H7 (cell line): Measurements from ENCODE around the gene GTPBP1. TPM values are rescaled to one million over a fixed set of nuclear protein-coding genes. Genes with fewer than 3 reads are reported as not detected.
A peak's percentile ranks its signal among the peaks of the same experiment; 100 is the strongest.

ENCODE experiments used
- DNase-seq: peaks from one replicate; pipeline ENCODE4 v3.0.0; 2012
- H3K27me3 ChIP-seq: 2 replicates; pipeline ENCODE4 v1.6.0; 2011; ENCODE audit warnings: mild to moderate bottlenecking, low read length; ENCODE audit not compliant: control insufficient read depth, insufficient read depth
- H3K36me3 ChIP-seq: replicated peaks from 2 replicates; pipeline ENCODE4 v1.5.1; 2011; ENCODE audit warnings: low read length; ENCODE audit not compliant: control insufficient read depth, insufficient read depth
- H3K4me3 ChIP-seq: 2 replicates; pipeline ENCODE4 v1.5.1; 2011; ENCODE audit warnings: low read depth, mild to moderate bottlenecking, control low read depth, low read length, moderate library complexity; ENCODE audit not compliant: insufficient read depth
- total RNA-seq: library from RNA; depleted of rRNA; stranded (reverse); fragments of >200 nt; shearing (Covaris generic); gene quantifications from 2 replicates; pipeline ENCODE4 v1.2.3, GENCODE V29; 2014

GTPBP1 gene
- total RNA-seq, 1 experiment from 2014 or later, result 71.4 TPM

- no peaks in the 10 kb centered on the region for H3K27me3 ChIP-seq
- H3K4me3 ChIP-seq, result no peak overlapping the region
- H3K36me3 ChIP-seq, result peaks cover 12% of the 10 kb centered on the region
- DNase-seq, result peak; percentile 46
Observed at GRCh38 chr22:38737302-38738060, 31.7 kb downstream of the GTPBP1 start.

DNA sequence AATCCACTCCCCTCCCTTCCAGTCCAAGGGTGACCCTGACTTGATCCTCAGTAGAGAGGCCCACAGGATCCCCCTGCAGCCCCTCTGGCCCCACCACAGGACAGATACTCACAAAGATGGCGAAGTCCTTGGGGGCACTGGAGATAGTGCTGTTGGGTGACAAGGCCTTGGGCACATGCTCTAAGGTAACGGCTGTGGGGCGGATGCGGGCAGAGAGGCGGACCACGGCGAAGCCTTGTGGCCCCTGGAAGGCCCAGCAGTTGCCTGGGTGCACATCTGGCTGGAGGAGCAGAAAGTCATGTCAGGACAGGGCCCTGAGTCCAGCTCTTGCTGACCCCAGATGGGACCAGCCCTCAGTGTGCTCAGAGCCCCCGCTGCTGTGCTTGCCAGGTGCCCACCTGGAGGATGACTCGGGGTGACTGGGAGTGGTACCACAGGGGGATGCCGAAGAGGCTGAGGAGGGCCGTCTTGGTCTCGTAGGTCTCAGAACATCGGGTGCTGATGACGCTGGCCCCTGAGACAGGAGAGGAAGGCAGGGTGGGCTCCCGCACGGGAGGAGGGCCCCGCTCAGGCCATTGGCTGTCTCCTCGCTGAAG, 32.8 kb downstream of the GTPBP1 start:
- H3K36me3 ChIP-seq, result peaks cover 11% of the 10 kb centered on the region
- H3K4me3 ChIP-seq, result no peak overlapping the region
- H3K27me3 ChIP-seq, result no peaks in the 10 kb centered on the region
- no peak for DNase-seq

GRCh38 chr22:38739300-38740055, 33.7 kb downstream of the GTPBP1 start:
- H3K27me3 ChIP-seq, result no peaks in the 10 kb centered on the region
- DNase-seq, result peak; percentile 46
- H3K4me3 ChIP-seq, result no peak overlapping the region
- H3K36me3 ChIP-seq, result peaks cover 5% of the 10 kb centered on the region

- peaks cover 5% of the 10 kb centered on the region for H3K36me3 ChIP-seq
- no peaks in the 10 kb centered on the region for H3K27me3 ChIP-seq
- H3K4me3 ChIP-seq, result no peak overlapping the region
- no peak for DNase-seq
Observed at GRCh38 chr22:38740116-38740723, 34.5 kb downstream of the GTPBP1 start.

DNA sequence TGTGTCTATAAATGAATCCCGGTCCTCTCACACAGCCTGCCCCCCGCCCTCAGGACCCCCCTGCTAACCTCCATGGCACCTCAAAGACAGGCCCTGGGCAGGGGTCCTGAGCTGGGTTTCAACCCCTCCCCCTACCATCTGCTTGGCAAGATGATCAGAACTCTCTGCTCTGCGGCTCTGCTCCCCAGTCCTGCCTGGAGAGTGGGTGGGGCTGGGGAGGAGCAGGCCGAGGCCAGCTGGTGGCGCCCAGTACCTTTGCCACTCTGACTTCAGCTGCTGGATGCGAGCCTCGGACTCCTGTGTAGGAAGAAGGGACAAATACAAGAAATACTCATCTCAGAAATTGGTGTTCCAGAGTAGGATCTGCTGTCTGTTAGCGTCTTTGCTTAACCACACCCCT, 35.0 kb downstream of the GTPBP1 start:
- no peaks in the 10 kb centered on the region for H3K27me3 ChIP-seq
- peaks cover 5% of the 10 kb centered on the region for H3K36me3 ChIP-seq
- DNase-seq, result peak; percentile 74
- no peak overlapping the region for H3K4me3 ChIP-seq

DNA sequence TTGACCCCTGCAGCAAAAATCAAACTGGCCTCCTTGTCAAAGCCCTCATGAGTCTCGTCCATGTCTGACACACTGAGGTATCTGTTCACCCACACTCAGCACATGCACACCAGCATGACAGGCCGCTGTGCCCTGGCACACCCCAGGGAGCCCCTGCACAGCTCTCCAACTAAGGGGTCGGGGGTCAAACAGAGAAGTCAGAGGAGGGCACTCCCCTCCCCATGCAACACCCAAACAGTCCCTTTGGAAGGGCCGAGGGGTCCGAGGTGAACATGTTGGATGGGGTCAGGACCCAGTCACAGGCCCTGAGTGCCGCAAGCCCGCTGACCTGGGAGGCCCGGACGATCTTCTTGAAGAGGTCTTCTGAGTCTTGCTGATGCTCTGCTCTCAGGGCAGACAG, 35.4 kb downstream of the GTPBP1 start:
- H3K27me3 ChIP-seq, result no peaks in the 10 kb centered on the region
- H3K4me3 ChIP-seq, result no peak overlapping the region
- DNase-seq, result no peak
- H3K36me3 ChIP-seq, result peaks cover 5% of the 10 kb centered on the region

GRCh38 chr22:38741576-38741975, 35.8 kb downstream of the GTPBP1 start:
- Histone ChIP-seq H3K27me3 (no peaks in the 10 kb centered on the region), H3K4me3 (no peak overlapping the region), H3K36me3 (peaks cover 5% of the 10 kb centered on the region)
- no peak for DNase-seq

DNA sequence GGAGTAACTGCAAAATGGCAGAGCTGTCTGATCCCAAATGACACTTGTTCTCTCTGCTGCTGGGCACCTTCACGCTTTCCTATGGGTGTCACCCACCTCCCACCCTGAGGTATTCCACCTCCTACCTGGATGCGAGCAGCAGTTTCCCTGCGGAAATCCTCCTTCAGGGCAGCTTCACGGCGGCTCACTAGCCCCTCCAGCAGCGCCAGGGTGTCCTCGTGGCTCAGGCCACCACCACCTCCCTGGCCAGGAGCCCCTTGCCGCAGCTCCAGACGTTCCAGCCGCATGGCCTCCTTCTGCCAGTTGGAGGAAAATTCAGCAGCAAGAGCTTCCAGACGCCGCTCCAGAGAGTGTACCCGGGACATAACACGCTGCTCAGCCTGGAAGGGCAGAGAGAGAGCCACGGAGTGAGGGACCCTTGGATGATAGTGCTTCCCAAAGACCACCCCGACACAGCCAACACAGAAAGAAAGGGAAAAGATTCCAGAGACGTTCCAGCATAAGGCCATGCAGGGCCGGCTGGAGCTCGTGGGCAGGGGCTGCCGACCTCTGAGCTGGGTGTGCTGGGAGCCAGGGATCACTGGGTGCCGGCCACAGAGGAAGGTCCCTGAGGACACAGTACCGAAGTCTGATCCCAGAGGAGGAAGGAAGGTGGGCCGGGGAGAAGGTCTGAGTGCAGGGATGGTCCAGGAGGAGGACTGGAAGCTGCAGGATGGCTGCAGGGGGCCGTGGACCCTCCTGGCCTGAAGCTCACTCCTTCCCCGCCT, 36.6 kb downstream of the GTPBP1 start:
- Histone ChIP-seq H3K27me3 (no peaks in the 10 kb centered on the region), H3K36me3 (peaks cover 5% of the 10 kb centered on the region), H3K4me3 (no peak overlapping the region)
- DNase-seq, result no peak

DNA sequence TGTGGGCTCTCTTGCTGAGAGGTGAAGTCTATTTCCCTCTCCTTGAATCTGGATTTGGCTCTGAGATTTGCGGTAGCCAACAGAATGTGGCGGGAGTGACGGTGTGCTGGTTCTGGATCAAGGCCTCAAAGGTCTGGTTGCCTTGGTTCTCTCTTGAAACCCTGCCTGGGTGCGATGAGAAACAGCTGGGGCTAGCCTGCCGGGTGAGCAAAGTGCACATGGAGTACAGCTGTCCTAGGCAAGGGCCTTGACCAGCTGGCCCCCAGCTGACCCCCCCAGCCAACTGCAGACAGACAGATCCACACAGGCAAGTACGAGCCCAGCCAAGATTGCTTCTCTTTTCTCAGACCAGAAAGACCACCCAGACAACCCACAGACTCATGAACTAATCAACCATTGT, 39.2 kb downstream of the GTPBP1 start:
- no peak overlapping the region for H3K4me3 ChIP-seq
- DNase-seq, result no peak
- peaks cover 3% of the 10 kb centered on the region for H3K36me3 ChIP-seq
- H3K27me3 ChIP-seq, result no peaks in the 10 kb centered on the region

DNA sequence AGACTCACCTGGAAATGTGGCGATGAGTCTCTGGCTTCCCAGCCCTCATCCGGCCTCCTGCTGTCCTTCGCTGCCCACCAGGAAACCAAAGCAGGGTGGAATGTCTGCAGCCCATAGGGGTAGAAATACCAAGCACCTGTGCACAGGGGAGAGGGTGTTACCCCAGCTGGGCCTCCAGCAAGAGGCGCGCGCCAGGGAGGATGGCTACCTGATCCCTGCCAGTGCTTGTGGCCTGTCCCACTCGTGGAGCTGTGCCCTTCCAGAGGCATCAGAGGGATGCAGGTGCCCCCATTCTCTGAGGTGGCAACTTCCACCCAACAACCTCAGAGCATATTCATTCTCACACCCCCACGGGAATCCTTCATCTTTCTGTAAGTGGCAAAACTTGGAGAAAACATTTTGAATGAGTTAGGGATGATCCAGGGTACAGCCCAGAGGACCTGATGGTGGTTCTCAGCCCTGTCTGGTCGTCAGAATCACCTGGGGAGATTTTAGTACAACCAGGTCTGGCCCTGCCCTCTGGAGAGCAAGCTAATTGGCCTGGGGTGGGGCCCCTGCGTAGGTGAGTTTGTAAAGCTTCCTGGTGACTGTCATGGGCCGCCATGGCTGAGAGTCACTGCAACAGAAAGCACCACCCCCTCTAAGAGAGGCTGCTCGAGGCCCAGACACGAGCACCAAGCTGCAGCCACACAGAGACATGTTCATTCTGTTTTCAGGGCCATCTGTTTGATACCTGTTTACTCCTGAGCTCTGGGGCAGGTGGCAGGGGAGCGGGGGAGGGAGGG, 40.1 kb downstream of the GTPBP1 start:
- Histone ChIP-seq H3K4me3 (no peak overlapping the region), H3K36me3 (peaks cover 3% of the 10 kb centered on the region), H3K27me3 (no peaks in the 10 kb centered on the region)
- DNase-seq, result no peak

- H3K4me3 ChIP-seq, result no peak overlapping the region
- peaks cover 2% of the 10 kb centered on the region; the same call in 1 of the 2 replicates for H3K36me3 ChIP-seq
- H3K27me3 ChIP-seq, result no peaks in the 10 kb centered on the region; the same call in 1 of the 2 replicates
Observed at GRCh38 chr22:38748487-38749136, 42.9 kb downstream of the GTPBP1 start.

GRCh38 chr22:38750104-38750503, 44.4 kb downstream of the GTPBP1 start:
- DNase-seq, result no peak
- Histone ChIP-seq H3K36me3 (peaks cover 2% of the 10 kb centered on the region; the same call in 1 of the 2 replicates), H3K4me3 (no peak overlapping the region), H3K27me3 (no peaks in the 10 kb centered on the region; the same call in none of the 2 replicates)

More at GRCh38 chr22:38748487-38749136, 42.9 kb downstream of the GTPBP1 start:
- DNase-seq, result no peak

GRCh38 chr22:38750638-38751037, 44.9 kb downstream of the GTPBP1 start:
- Histone ChIP-seq H3K36me3 (0 out of 2 replicates have a peak, but pooled peaks cover 2% of the 10 kb centered on the region), H3K4me3 (no peak overlapping the region)

More at GRCh38 chr22:38750638-38751037, 44.9 kb downstream of the GTPBP1 start:
- no peak for DNase-seq
- H3K27me3 ChIP-seq, result no peaks in the 10 kb centered on the region; the same call in none of the 2 replicates
